Activated naive CD8-positive, alpha-beta T cell (primary cell): ENCODE data around the gene INPPL1.
A peak's percentile ranks its signal among the peaks of the same experiment; 100 is the strongest.
"Not testable (repeated sequence)": the region's sequence is repeated elsewhere in the genome, so short reads cannot be mapped to it uniquely, and the experiment has no call there.

Source experiments
- H3K27ac Mint-ChIP-seq: one replicate; pipeline ENCODE4 v1.8.0; 2021; ENCODE audit warnings: mixed read lengths
- H3K27me3 Mint-ChIP-seq: one replicate; pipeline ENCODE4 v1.8.0; 2021; ENCODE audit warnings: mixed read lengths
- H3K36me3 Mint-ChIP-seq: one replicate; pipeline ENCODE4 v1.8.0; 2021; ENCODE audit warnings: mixed read lengths
- H3K4me1 Mint-ChIP-seq: one replicate; pipeline ENCODE4 v1.8.0; 2021; ENCODE audit warnings: low read depth, mixed read lengths
- H3K4me3 Mint-ChIP-seq: one replicate; pipeline ENCODE4 v1.8.0; 2021; ENCODE audit warnings: mild to moderate bottlenecking, mixed read lengths
- H3K9me3 Mint-ChIP-seq: one replicate; pipeline ENCODE4 v1.8.0; 2021; ENCODE audit warnings: low read depth, mixed read lengths

Gene INPPL1

GRCh38 chr11:72224564-72225410 lies at the start of gene INPPL1:
Gene INPPL1 (plus strand): TSS chr11:72224767. CDS start chr11:72224985, 218 bp downstream.
- peaks cover 21% of the 10 kb centered on the region for H3K4me1 Mint-ChIP-seq
- peak within 1 kb of the TSS; percentile 94 for H3K4me3 Mint-ChIP-seq
- H3K27me3 Mint-ChIP-seq: no peaks in the 10 kb centered on the region
- H3K36me3 Mint-ChIP-seq: no peaks in the 10 kb centered on the region
- H3K27ac Mint-ChIP-seq: peak within 1 kb of the TSS; percentile 97
- H3K9me3 Mint-ChIP-seq: no peaks in the 10 kb centered on the region

- Mint-ChIP-seq H3K27me3 (no peaks in the 10 kb centered on the region), H3K9me3 (no peaks in the 10 kb centered on the region), H3K36me3 (no peaks in the 10 kb centered on the region), H3K4me1 (no peaks in the 10 kb centered on the region), H3K4me3 (no peak overlapping the region), H3K27ac (no peak overlapping the region)
Observed at GRCh38 chr11:72177656-72178055, 46.9 kb upstream of the INPPL1 start.

- H3K27ac Mint-ChIP-seq: no peak overlapping the region
- no peak overlapping the region for H3K4me3 Mint-ChIP-seq
- H3K4me1 Mint-ChIP-seq: peaks cover 2% of the 10 kb centered on the region
- H3K9me3 Mint-ChIP-seq: no peaks in the 10 kb centered on the region
- no peaks in the 10 kb centered on the region for H3K27me3 Mint-ChIP-seq
- no peaks in the 10 kb centered on the region for H3K36me3 Mint-ChIP-seq
Observed at GRCh38 chr11:72179049-72179803, 45.3 kb upstream of the INPPL1 start.

GRCh38 chr11:72179804-72180396 lies 44.7 kb upstream of the INPPL1 start:
- no peaks in the 10 kb centered on the region for H3K9me3 Mint-ChIP-seq
- no peaks in the 10 kb centered on the region for H3K36me3 Mint-ChIP-seq
- H3K4me3 Mint-ChIP-seq: no peak overlapping the region
- H3K27ac Mint-ChIP-seq: no peak overlapping the region
- H3K27me3 Mint-ChIP-seq: no peaks in the 10 kb centered on the region
- H3K4me1 Mint-ChIP-seq: peaks cover 2% of the 10 kb centered on the region

GRCh38 chr11:72180892-72181552 lies 43.5 kb upstream of the INPPL1 start:
- not testable (repeated sequence) for H3K27me3 Mint-ChIP-seq, H3K9me3 Mint-ChIP-seq, H3K4me1 Mint-ChIP-seq, H3K4me3 Mint-ChIP-seq, H3K27ac Mint-ChIP-seq, H3K36me3 Mint-ChIP-seq

GRCh38 chr11:72181553-72181958 lies 43.0 kb upstream of the INPPL1 start:
- H3K4me3 Mint-ChIP-seq, H3K4me1 Mint-ChIP-seq: not testable (repeated sequence)

GRCh38 chr11:72188267-72188666 lies 36.3 kb upstream of the INPPL1 start:
- Mint-ChIP-seq H3K4me3 (no peak overlapping the region), H3K9me3 (no peaks in the 10 kb centered on the region), H3K27me3 (no peaks in the 10 kb centered on the region), H3K27ac (no peak overlapping the region), H3K4me1 (peaks cover 2% of the 10 kb centered on the region), H3K36me3 (no peaks in the 10 kb centered on the region)

More at GRCh38 chr11:72181553-72181958, 43.0 kb upstream of the INPPL1 start:
- H3K27me3 Mint-ChIP-seq, H3K27ac Mint-ChIP-seq, H3K36me3 Mint-ChIP-seq, H3K9me3 Mint-ChIP-seq: not testable (repeated sequence)

GRCh38 chr11:72189455-72190250 lies 34.9 kb upstream of the INPPL1 start:
- Mint-ChIP-seq H3K4me1 (no peaks in the 10 kb centered on the region), H3K36me3 (no peaks in the 10 kb centered on the region), H3K9me3 (no peaks in the 10 kb centered on the region), H3K27me3 (no peaks in the 10 kb centered on the region), H3K4me3 (no peak overlapping the region), H3K27ac (no peak overlapping the region)

GRCh38 chr11:72190631-72191071 lies 33.9 kb upstream of the INPPL1 start:
- Mint-ChIP-seq H3K27me3 (no peaks in the 10 kb centered on the region), H3K4me1 (no peaks in the 10 kb centered on the region), H3K27ac (no peak overlapping the region), H3K36me3 (no peaks in the 10 kb centered on the region), H3K9me3 (no peaks in the 10 kb centered on the region), H3K4me3 (no peak overlapping the region)

- Mint-ChIP-seq H3K36me3 (no peaks in the 10 kb centered on the region), H3K9me3 (no peaks in the 10 kb centered on the region), H3K4me1 (no peaks in the 10 kb centered on the region), H3K27me3 (no peaks in the 10 kb centered on the region), H3K4me3 (no peak within 1 kb of the TSS), H3K27ac (no peak within 1 kb of the TSS)
Observed at GRCh38 chr11:72191961-72192381, 32.6 kb upstream of the INPPL1 start, which contains the start of gene FOLR1. Gene FOLR1 (plus strand): TSS chr11:72192140. CDS start chr11:72192174, 34 bp downstream.

GRCh38 chr11:72195518-72196270 lies 28.9 kb upstream of the INPPL1 start:
- H3K27me3 Mint-ChIP-seq: no peaks in the 10 kb centered on the region
- H3K36me3 Mint-ChIP-seq: no peaks in the 10 kb centered on the region
- H3K9me3 Mint-ChIP-seq: no peaks in the 10 kb centered on the region
- H3K4me3 Mint-ChIP-seq: no peak overlapping the region
- no peaks in the 10 kb centered on the region for H3K4me1 Mint-ChIP-seq
- no peak overlapping the region for H3K27ac Mint-ChIP-seq

- not testable (repeated sequence) for H3K4me3 Mint-ChIP-seq, H3K27ac Mint-ChIP-seq, H3K4me1 Mint-ChIP-seq, H3K9me3 Mint-ChIP-seq, H3K27me3 Mint-ChIP-seq, H3K36me3 Mint-ChIP-seq
Observed at GRCh38 chr11:72201445-72201844, 23.1 kb upstream of the INPPL1 start.

GRCh38 chr11:72202571-72202970 lies 22.0 kb upstream of the INPPL1 start:
- no peaks in the 10 kb centered on the region for H3K4me1 Mint-ChIP-seq
- no peaks in the 10 kb centered on the region for H3K36me3 Mint-ChIP-seq
- no peaks in the 10 kb centered on the region for H3K9me3 Mint-ChIP-seq
- H3K27ac Mint-ChIP-seq: no peak overlapping the region
- peaks cover 2% of the 10 kb centered on the region for H3K27me3 Mint-ChIP-seq
- no peak overlapping the region for H3K4me3 Mint-ChIP-seq
